IPS-18a (cell line): Measurements from ENCODE around the gene DPYD.

Experiments
- H3K27ac ChIP-seq: one replicate; pipeline ENCODE4 v1.5.1; 2013; ENCODE audit warnings: low read length
- H3K27me3 ChIP-seq: one replicate; pipeline ENCODE4 v1.6.1; 2013; ENCODE audit warnings: mild to moderate bottlenecking, low read length; ENCODE audit not compliant: control insufficient read depth, insufficient read depth
- H3K36me3 ChIP-seq: one replicate; pipeline ENCODE4 v1.6.1; 2013; ENCODE audit warnings: low read depth, low read length; ENCODE audit not compliant: control insufficient read depth
- H3K4me1 ChIP-seq: one replicate; pipeline ENCODE4 v1.6.1; 2013; ENCODE audit warnings: low read depth, low read length; ENCODE audit not compliant: control insufficient read depth
- H3K4me3 ChIP-seq: one replicate; pipeline ENCODE4 v1.5.1; 2013; ENCODE audit warnings: low read length
- H3K9ac ChIP-seq: one replicate; pipeline ENCODE4 v1.6.1; 2013; ENCODE audit warnings: mild to moderate bottlenecking, low read length, moderate library complexity
- H3K9me3 ChIP-seq: one replicate; pipeline ENCODE4 v1.6.1; 2013; ENCODE audit warnings: low read depth, low read length; ENCODE audit not compliant: control insufficient read depth

DPYD gene

GRCh38 chr1:97778718-97779117, 142.1 kb downstream of the DPYD start:
- Histone ChIP-seq H3K9me3 (no peaks in the 10 kb centered on the region), H3K4me3 (no peak overlapping the region), H3K9ac (no peak overlapping the region), H3K27me3 (no peaks in the 10 kb centered on the region), H3K27ac (no peak overlapping the region), H3K36me3 (no peaks in the 10 kb centered on the region), H3K4me1 (no peaks in the 10 kb centered on the region)

- H3K4me3 ChIP-seq, result no peak overlapping the region
- H3K9ac ChIP-seq, result no peak overlapping the region
- H3K27me3 ChIP-seq, result no peaks in the 10 kb centered on the region
- H3K9me3 ChIP-seq, result no peaks in the 10 kb centered on the region
- H3K36me3 ChIP-seq, result no peaks in the 10 kb centered on the region
- H3K27ac ChIP-seq, result no peak overlapping the region
- no peaks in the 10 kb centered on the region for H3K4me1 ChIP-seq
These were observed 150.5 kb downstream of the DPYD start for GRCh38 chr1:97770376-97770775.

DNA sequence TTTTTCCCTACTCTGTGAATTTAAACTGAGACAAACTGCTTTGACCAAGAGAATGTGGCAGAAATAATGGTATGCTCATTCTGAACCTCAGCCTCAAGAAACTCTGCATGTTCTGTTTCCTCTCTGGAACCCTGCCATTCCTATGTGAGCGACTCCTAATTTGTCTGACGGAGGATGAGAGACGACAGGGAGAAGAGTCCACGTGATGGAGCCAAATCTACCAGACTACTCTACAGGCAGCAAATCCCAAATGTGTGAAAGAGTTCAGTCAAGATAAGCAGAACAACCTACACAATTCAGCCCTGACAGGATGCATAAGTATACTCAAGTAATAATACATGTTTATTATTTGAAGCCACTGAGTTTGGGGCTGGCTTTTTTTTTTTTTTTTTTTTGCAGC, 153.5 kb downstream of the DPYD start:
- H3K27me3 ChIP-seq, result no peaks in the 10 kb centered on the region
- H3K4me1 ChIP-seq, result no peaks in the 10 kb centered on the region
- H3K27ac ChIP-seq, result no peak overlapping the region
- no peak overlapping the region for H3K4me3 ChIP-seq
- H3K9me3 ChIP-seq, result no peaks in the 10 kb centered on the region
- H3K9ac ChIP-seq, result no peak overlapping the region
- H3K36me3 ChIP-seq, result no peaks in the 10 kb centered on the region

- Histone ChIP-seq H3K4me3 (no peak overlapping the region), H3K4me1 (no peaks in the 10 kb centered on the region), H3K27me3 (no peaks in the 10 kb centered on the region), H3K27ac (no peak overlapping the region), H3K9me3 (no peaks in the 10 kb centered on the region), H3K36me3 (no peaks in the 10 kb centered on the region), H3K9ac (no peak overlapping the region)
These were observed 155.8 kb downstream of the DPYD start for GRCh38 chr1:97764991-97765390.

GRCh38 chr1:97761637-97762036, 159.2 kb downstream of the DPYD start:
- Histone ChIP-seq H3K27ac (no peak overlapping the region), H3K27me3 (no peaks in the 10 kb centered on the region), H3K9me3 (no peaks in the 10 kb centered on the region), H3K36me3 (no peaks in the 10 kb centered on the region), H3K4me3 (no peak overlapping the region), H3K4me1 (no peaks in the 10 kb centered on the region), H3K9ac (no peak overlapping the region)

- Histone ChIP-seq H3K36me3 (no peaks in the 10 kb centered on the region), H3K9me3 (no peaks in the 10 kb centered on the region), H3K27ac (no peak overlapping the region), H3K4me3 (no peak overlapping the region), H3K9ac (no peak overlapping the region), H3K27me3 (no peaks in the 10 kb centered on the region), H3K4me1 (no peaks in the 10 kb centered on the region)
These were observed 161.8 kb downstream of the DPYD start for GRCh38 chr1:97759078-97759477.

DNA sequence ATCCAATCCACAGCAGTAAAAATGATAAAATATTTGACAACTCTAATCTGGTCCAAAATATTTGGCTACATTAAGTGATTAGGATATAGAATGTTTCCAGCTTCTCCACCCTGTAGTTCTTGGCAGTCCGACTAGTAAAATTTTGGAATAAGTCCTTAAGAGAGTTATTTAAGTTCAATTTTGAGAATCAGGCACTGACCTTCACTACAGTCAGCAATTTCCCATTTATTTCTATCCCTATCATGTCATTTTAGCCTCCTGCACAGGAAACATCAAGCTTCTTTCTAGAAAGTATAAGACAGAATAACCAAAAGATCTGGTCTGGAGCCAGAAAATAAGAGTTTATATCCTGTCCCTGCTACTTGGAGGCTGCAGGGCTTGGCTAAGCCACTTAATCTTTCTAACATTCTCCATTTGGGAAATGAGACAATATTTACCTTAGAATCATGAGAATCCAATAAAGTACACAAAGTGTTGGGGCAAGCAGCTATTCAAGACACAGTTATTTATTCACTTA, 162.2 kb downstream of the DPYD start:
- Histone ChIP-seq H3K9me3 (no peaks in the 10 kb centered on the region), H3K9ac (no peak overlapping the region), H3K4me3 (no peak overlapping the region), H3K4me1 (no peaks in the 10 kb centered on the region), H3K36me3 (no peaks in the 10 kb centered on the region), H3K27me3 (no peaks in the 10 kb centered on the region), H3K27ac (no peak overlapping the region)

- Histone ChIP-seq H3K27ac (no peak overlapping the region), H3K36me3 (no peaks in the 10 kb centered on the region), H3K9ac (no peak overlapping the region), H3K4me1 (peaks cover 7% of the 10 kb centered on the region), H3K4me3 (no peak overlapping the region), H3K9me3 (no peaks in the 10 kb centered on the region), H3K27me3 (no peaks in the 10 kb centered on the region)
These were observed 174.9 kb downstream of the DPYD start for GRCh38 chr1:97745912-97746311.

GRCh38 chr1:97744977-97745376, 175.9 kb downstream of the DPYD start:
- H3K27me3 ChIP-seq, result no peaks in the 10 kb centered on the region
- peaks cover 9% of the 10 kb centered on the region for H3K4me1 ChIP-seq
- no peak overlapping the region for H3K4me3 ChIP-seq
- no peak overlapping the region for H3K27ac ChIP-seq
- no peaks in the 10 kb centered on the region for H3K36me3 ChIP-seq
- no peaks in the 10 kb centered on the region for H3K9me3 ChIP-seq
- H3K9ac ChIP-seq, result no peak overlapping the region

DNA sequence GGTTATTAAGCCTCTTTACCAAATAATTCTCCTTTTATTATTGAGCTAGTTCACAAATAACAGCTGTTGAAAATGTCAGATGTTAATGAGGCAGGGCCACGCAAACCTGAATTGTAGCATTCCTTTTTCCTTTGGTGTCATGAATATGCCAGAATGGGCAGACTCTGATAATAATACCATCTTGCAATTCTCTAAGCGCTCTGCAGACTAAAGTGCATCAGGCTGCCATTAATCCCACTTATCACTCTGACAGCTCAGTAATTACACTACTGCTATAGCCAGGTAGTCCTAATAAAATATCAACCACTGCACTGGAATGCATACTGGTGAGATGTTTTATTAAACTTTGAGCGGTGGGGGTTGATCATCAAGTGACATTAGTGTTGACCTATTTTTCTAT, 177.7 kb downstream of the DPYD start:
- Histone ChIP-seq H3K9ac (no peak overlapping the region), H3K36me3 (no peaks in the 10 kb centered on the region), H3K27me3 (no peaks in the 10 kb centered on the region), H3K27ac (no peak overlapping the region), H3K9me3 (no peaks in the 10 kb centered on the region), H3K4me1 (peaks cover 9% of the 10 kb centered on the region), H3K4me3 (no peak overlapping the region)

- no peaks in the 10 kb centered on the region for H3K36me3 ChIP-seq
- H3K9ac ChIP-seq, result no peak overlapping the region
- H3K4me1 ChIP-seq, result peaks cover 9% of the 10 kb centered on the region
- no peak overlapping the region for H3K4me3 ChIP-seq
- no peak overlapping the region for H3K27ac ChIP-seq
- no peaks in the 10 kb centered on the region for H3K9me3 ChIP-seq
- no peaks in the 10 kb centered on the region for H3K27me3 ChIP-seq
These were observed 179.9 kb downstream of the DPYD start for GRCh38 chr1:97740891-97741290.

DNA sequence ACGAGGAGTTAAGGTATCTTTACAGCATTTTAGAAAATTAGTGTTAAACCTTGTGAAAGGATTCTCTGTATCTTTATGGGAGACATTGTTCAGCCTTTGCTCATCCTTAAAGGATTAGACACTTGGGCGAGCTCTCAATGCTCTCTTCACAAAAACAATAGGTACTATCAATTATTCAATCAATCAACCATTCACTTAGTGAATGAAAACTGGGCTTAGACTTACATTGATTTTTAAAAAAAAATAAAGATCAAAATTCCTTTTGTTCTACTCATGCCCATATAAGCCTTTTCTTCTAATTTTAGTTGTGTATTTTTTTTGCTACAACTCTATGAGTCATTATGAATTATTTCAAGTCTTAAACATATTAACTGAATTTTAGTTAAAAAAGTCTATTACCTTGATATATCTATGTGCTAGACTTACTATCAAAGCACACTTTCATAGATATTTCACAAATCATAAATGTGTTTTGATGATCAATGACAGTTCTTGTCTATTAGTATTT, 181.2 kb downstream of the DPYD start:
- Histone ChIP-seq H3K9me3 (no peaks in the 10 kb centered on the region), H3K27me3 (no peaks in the 10 kb centered on the region), H3K27ac (no peak overlapping the region), H3K9ac (no peak overlapping the region), H3K4me1 (peaks cover 9% of the 10 kb centered on the region), H3K36me3 (no peaks in the 10 kb centered on the region), H3K4me3 (no peak overlapping the region)
